ENCODE data around the gene SMIM35.

The SMIM35 gene

DNA sequence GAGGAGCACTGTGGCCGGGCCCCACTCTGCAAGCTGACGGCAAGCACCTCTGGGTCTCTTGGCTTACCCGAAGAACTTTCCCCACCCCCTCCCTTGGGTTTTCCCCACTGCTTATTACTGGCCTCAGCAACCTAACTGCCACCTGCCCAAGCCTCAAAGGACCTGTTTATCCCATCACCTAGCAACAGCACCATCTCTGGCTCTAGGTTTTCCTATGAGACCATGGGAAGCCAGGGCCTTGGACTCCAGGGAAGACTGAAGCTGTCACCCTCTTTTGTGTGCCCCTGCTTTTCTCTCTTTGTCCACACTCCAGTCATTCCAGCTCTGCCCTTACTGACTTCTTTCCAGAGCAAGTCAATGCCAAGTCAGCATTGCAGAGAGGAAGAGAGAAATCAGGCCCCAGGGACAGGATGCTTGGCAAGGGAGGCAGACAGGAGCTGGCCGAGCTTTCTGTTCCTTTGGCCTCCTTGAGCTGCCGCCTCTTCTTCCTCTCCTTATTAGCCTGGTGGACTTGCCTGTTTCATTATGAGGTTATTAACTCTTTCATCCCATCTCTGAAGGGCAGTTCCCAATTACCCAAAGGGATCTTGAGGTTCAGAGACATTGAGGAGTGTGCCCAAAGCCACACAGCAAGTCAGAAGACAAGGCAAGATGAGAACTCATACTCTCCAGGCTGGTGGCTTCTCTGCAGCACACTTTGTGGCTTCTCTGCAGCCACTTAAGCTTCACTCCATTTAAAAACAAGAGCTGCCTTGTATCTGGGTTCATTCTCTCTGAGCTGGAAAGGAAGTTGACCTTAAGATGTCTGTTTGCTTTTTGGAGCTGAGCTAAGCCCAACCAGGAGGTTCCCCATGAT lies at the start of gene SMIM35:
SMIM35 (minus strand) TSS at position 51 of the 856 bp plus-strand sequence. CDS start 206 bp downstream, outside the sequence.
- no peak for DNase-seq

- no peak for DNase-seq
Measured at GRCh38 chr11:118136341-118136740, 49.6 kb upstream of the SMIM35 start.

- DNase-seq, result no peak
Measured at GRCh38 chr11:118135796-118136165, 49.0 kb upstream of the SMIM35 start.

GRCh38 chr11:118135051-118135795 lies 48.5 kb upstream of the SMIM35 start:
- DNase-seq, result no peak

DNA sequence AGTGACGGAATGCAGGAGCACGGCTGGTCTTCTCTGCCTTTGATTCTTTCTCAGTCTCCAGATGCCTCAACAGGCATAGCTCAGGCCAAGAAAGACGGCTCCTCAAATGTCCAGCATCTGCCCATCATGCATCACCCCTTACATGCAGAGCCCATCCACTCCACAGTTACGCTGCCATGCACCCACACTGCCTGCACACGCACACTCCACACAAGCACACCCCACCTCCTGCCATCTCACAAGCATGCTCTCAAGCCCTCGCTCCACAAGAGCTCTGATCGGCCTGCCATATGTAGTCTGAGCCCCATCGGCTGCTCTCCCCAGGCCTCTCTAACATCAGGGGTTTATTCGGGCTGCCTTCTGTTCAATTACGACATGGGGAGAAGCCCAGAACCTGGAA lies 47.1 kb upstream of the SMIM35 start:
- DNase-seq, result no peak

- no peak for DNase-seq
Measured at GRCh38 chr11:118132385-118133151, 45.8 kb upstream of the SMIM35 start.

- no peak for DNase-seq
Measured at GRCh38 chr11:118129471-118130172, 42.9 kb upstream of the SMIM35 start.

DNA sequence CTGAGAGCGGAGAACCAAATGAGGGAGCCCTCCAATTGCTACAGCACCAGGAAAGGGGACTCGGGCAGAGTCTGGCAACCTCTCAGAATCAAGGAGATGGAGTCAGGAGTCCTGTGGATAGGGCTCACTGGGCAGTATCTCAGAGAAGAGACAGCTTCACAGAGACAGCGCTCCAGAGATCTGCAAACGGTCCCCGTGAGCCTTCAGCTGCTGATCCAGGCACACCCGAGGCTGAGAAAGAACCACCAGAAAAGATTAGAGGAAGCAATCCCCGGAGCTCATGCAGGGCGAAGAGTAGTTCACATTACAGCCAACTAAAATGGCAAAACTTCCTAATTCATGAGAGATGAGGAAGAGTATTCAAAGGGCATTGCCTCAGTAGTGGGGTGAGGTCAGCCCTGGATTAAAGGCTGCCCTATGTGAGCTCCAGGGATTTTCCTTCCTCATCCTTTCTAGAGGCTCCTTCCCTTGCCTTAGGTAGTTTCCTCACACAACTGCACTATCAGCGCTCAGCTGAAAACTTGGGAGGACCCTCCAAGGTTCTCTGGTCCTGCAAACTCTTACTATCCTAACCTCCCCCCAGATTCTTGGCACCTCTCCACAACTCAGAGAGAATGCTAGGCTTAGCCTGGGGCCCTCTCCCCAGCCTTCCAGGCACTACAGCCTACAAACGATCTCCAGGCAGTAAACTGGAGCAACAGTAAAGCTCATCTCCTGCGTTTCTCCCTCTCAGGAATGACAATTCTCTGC lies 42.1 kb upstream of the SMIM35 start:
- no peak for DNase-seq

DNA sequence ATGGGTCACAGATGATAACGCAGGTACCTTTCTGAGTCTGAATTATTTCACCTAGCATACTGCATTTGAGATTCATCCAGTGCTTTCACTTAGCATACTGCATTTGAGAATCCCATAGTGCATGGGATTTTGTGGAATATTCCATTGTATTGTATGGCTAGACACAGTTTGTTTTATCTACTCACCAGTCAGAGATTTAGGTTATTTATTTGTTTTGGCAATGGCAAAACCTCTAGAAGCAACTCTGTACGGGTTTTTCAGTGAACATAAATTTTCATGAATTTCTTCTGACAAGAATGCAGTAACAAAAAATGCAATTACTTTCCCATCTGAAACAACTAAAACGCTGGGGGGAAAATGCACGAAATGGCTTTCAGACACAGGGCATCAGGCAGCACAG lies 41.5 kb upstream of the SMIM35 start:
- no peak for DNase-seq

- no peak for DNase-seq
Measured at GRCh38 chr11:118126082-118126838, 39.5 kb upstream of the SMIM35 start.

GRCh38 chr11:118124929-118125535 lies 38.3 kb upstream of the SMIM35 start:
- no peak for DNase-seq

GRCh38 chr11:118120793-118121192 lies 34.0 kb upstream of the SMIM35 start:
- no peak for DNase-seq

- DNase-seq, result no peak
Measured at GRCh38 chr11:118117790-118118601, 31.2 kb upstream of the SMIM35 start.

DNA sequence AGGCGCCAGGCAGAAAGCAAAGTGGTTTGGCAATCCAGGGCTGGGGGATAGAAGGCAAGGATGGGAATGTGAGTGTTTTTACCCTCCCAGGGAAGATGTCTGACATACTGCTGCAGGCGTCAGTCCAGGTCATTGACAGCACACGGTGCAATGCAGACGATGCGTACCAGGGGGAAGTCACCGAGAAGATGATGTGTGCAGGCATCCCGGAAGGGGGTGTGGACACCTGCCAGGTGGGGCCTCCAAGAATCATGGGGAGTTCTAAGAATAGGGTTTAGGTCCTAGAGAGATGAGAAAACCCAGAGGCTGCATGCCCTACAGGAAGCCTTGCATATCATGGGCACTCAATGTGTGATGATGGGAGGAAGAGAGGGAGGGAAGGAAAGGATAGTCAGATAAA lies 28.3 kb upstream of the SMIM35 start:
- no peak for DNase-seq

GRCh38 chr11:118114266-118114665 lies 27.5 kb upstream of the SMIM35 start:
- DNase-seq, result no peak

DNA sequence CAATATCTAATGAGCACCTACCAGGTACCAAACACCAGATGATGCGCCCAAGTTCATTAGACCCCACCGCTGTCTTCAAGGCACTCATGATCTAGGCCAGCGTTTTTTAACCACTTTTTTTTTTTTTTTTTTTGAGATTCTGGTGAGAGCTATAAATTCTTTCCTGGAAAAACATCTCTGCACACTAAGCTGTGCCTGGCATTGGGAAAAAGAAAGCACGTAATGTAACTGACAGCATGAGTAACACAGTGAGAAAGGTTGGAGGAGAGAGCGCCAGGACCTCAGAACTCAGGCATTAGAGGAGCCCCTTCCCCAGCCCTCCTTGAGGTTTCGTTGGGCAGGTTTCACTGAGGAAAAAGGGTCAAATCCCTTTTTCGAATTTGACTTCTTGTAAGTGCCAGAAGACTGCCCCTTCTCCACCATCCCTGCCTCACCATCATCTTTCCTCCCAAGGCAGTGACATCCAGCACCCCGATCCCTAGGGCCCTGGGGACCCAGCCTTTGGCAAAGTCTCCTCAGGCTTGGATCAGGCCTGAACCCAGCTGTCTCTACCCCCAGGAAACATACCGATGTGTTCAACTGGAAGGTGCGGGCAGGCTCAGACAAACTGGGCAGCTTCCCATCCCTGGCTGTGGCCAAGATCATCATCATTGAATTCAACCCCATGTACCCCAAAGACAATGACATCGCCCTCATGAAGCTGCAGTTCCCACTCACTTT lies 26.1 kb upstream of the SMIM35 start:
- no peak for DNase-seq

DNA sequence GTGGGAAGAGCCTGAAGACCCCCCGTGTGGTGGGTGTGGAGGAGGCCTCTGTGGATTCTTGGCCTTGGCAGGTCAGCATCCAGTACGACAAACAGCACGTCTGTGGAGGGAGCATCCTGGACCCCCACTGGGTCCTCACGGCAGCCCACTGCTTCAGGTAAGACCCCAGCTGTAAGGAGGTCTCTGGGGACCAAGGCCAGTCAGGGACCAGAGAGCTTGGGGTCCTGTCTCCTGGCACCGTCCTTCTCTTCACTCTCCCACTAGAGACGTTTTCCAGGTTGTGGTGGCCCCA lies 24.9 kb upstream of the SMIM35 start:
- no peak for DNase-seq

- DNase-seq, result no peak
Measured at GRCh38 chr11:118111019-118111743, 24.4 kb upstream of the SMIM35 start.

DNA sequence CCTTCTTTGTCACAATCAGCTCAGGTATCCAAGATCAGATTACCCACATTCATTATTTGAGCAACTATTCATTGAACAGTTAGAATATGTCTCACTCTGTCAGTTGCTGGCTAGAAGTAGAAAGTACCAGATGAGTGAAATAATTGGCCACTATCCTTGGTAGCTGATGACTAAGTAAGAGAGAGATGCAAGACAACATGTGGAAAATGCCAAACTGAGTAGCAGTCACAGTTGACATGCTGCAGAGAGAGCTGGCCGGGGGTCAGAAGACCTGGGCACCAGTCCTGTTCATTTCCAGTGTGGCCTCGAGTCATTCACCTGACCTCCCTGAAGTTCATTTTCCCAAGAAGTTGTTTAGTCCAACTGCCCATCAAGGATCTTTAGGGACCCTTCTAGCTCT lies 22.5 kb upstream of the SMIM35 start:
- no peak for DNase-seq

Data from activated T-cell treated with anti-CD3 and anti-CD28 coated beads for 4 hours (primary cell).